Stimulated activated CD4-positive, alpha-beta T cell treated with anti-CD3 and anti-CD28 coated beads, Interleukin-15, amount 100 ng/mL, for 48 hours (primary cell): ENCODE results near the gene BTBD6.

Source experiments
- DNase-seq, 2 donors: peaks; one replicate each; pipeline ENCODE4 v3.0.0-alpha.2; 2020; ENCODE audit warnings: low read depth in 2 of 2

BTBD6 gene

GRCh38 chr14:105248368-105249181 lies at the start of gene BTBD6:
Gene BTBD6, plus strand, starts transcription at chr14:105248533. Its CDS starts 179 bp downstream, at chr14:105248712.
- peak; percentile 74 to 86 for DNase-seq

- no peak for DNase-seq
These were observed 49.7 kb upstream of the BTBD6 start for GRCh38 chr14:105198588-105198987.

GRCh38 chr14:105199093-105199492 lies 49.2 kb upstream of the BTBD6 start:
- no peak for DNase-seq

GRCh38 chr14:105200074-105200473 lies 48.3 kb upstream of the BTBD6 start:
- DNase-seq, result no peak

- no peak for DNase-seq
These were observed 47.7 kb upstream of the BTBD6 start for GRCh38 chr14:105200641-105201040.

- DNase-seq, result no peak
These were observed 47.0 kb upstream of the BTBD6 start for GRCh38 chr14:105201156-105201924.

GRCh38 chr14:105201925-105202513 lies 46.3 kb upstream of the BTBD6 start:
- DNase-seq, result no peak

GRCh38 chr14:105203057-105203531 lies 45.2 kb upstream of the BTBD6 start:
- DNase-seq, result peak in 1 of 2 donors; percentile 57

GRCh38 chr14:105203701-105204100 lies 44.6 kb upstream of the BTBD6 start:
- DNase-seq, result no peak

GRCh38 chr14:105204206-105204930 lies 44.0 kb upstream of the BTBD6 start:
- no peak for DNase-seq

- DNase-seq, result no peak
These were observed 43.2 kb upstream of the BTBD6 start for GRCh38 chr14:105204931-105205672.

GRCh38 chr14:105205673-105206208 lies 42.6 kb upstream of the BTBD6 start:
- DNase-seq, result no peak

- DNase-seq, result no peak
These were observed 41.5 kb upstream of the BTBD6 start for GRCh38 chr14:105206873-105207272.

- no peak for DNase-seq
These were observed 40.9 kb upstream of the BTBD6 start for GRCh38 chr14:105207460-105207901.

- no peak for DNase-seq
These were observed 40.2 kb upstream of the BTBD6 start for GRCh38 chr14:105207996-105208737.

GRCh38 chr14:105208738-105209075 lies 39.6 kb upstream of the BTBD6 start:
- no peak for DNase-seq

- DNase-seq, result no peak
These were observed 39.2 kb upstream of the BTBD6 start for GRCh38 chr14:105209091-105209490.

GRCh38 chr14:105209646-105210045 lies 38.7 kb upstream of the BTBD6 start:
- DNase-seq, result no peak

GRCh38 chr14:105210266-105211025 lies 37.9 kb upstream of the BTBD6 start:
- no peak for DNase-seq
